Effector memory CD8-positive, alpha-beta T cell (primary cell): ENCODE measurements around the gene AP3S2.
"Not testable (repeated sequence)": the region's sequence is repeated elsewhere in the genome, so short reads cannot be mapped to it uniquely, and the experiment has no call there.

ENCODE experiments used
- ATAC-seq: fragments of 150-1000 bp; cut with Tn5 transposase; replicated peaks from 2 replicates; pipeline ENCODE4 v1.10.0; 2021; ENCODE audit warnings: mild to moderate bottlenecking, moderate library complexity
- DNase-seq, 3 experiments: peaks; one replicate each; pipeline ENCODE4 v3.0.0; 2021
- H3K27ac Mint-ChIP-seq, 2 donors: one replicate each; pipeline ENCODE4 v1.8.0; 2022; ENCODE audit warnings: mild to moderate bottlenecking in 2 of 2, mixed read lengths in 2 of 2, moderate library complexity in 2 of 2
- H3K27me3 Mint-ChIP-seq, 2 donors: one replicate each; pipeline ENCODE4 v1.8.0; 2022; ENCODE audit warnings: mixed read lengths in 2 of 2
- H3K36me3 Mint-ChIP-seq: one replicate; pipeline ENCODE4 v1.8.0; 2022; ENCODE audit warnings: mild to moderate bottlenecking, moderate library complexity, mixed read lengths; ENCODE audit not compliant: insufficient read depth
- H3K4me1 Mint-ChIP-seq, 2 donors: one replicate each; pipeline ENCODE4 v1.8.0; 2022; ENCODE audit warnings: low read depth in 2 of 2, mixed read lengths in 2 of 2
- H3K4me3 Mint-ChIP-seq, 2 donors: one replicate each; pipeline ENCODE4 v1.8.0; 2022; ENCODE audit warnings: mild to moderate bottlenecking in 2 of 2, mixed read lengths in 2 of 2, moderate library complexity in 2 of 2
- H3K9me3 Mint-ChIP-seq, 2 donors: one replicate each; pipeline ENCODE4 v1.8.0; 2022; ENCODE audit warnings: mixed read lengths in 2 of 2

The AP3S2 gene

DNA sequence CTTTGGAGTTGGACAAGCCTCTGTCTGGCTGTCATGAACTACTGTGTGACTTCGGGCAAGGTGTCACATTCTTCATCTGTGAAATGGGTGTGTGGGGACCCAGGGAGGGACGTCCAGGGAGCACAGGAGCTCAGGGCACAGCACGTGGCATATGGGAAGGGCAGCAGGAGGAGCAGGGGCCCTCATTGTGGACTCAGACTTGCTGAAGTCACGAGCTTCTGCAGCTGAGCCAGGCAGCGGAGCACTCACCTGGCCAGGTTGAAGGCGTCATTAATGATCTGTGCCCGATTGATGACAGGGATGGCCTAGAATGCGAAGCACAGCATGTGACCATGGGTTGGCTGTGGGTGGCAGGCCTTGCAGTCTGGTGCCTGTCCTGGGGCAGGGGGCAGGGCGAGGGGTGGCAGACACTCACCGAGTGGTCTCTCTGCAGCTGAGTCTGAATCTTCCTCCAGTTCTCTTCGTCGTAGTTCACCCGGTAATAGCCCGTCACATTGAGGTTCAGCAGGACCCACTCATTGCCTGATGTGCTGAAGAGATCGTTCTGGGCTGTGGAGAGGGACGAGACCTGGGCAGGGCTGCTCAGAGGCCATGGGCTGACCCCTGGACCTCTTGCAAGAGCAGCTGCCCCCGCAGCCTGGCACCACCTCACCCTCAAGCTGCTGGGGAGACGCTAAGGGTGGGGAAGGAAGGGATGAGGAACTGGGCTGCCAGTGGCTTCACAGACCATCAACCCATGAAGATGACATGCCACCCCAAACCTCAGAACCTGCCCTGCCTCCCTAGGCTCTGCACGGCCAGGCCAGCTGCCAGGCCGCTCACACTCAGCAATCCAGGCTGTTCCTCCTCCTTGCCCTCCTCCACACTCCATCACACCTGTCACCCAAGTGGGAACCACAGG lies 94.5 kb downstream of the AP3S2 start:
- Mint-ChIP-seq H3K4me1 (peaks cover 0 to 3% of the 10 kb centered on the region in 2 donors), H3K4me3 (no peak overlapping the region), H3K27me3 (peaks cover 26 to 44% of the 10 kb centered on the region in 2 donors), H3K36me3 (no peaks in the 10 kb centered on the region), H3K9me3 (no peaks in the 10 kb centered on the region), H3K27ac (no peak overlapping the region)
- ATAC-seq: no peak
- no peak for DNase-seq

DNA sequence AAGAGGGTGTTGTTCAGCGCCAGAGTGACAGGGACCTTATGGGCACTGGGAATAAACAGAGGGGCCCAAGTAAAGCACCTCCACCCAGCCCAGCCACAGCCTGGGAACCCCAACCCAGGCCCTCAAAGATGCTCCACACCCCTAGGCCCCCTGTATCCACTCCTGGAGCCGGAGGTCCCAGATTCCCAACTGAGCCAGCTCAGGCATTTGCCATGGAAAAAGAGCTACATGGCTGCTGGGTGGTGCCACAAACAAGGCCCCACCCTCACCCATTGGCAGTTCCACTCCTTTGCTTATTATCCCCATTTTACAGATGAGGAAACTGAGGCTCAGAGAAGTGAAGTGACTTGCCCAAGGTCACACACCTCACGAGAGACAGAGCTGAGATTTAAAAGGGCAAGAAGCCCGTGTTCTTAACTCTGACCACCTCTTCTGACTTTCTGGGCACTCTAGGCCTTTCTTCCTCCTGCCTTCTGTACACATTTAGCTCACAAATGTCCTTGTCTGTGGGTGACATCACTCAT lies 96.1 kb downstream of the AP3S2 start:
- Mint-ChIP-seq H3K4me3 (no peak overlapping the region), H3K27me3 (peaks cover 21 to 43% of the 10 kb centered on the region in 2 donors), H3K9me3 (no peaks in the 10 kb centered on the region), H3K36me3 (no peaks in the 10 kb centered on the region), H3K27ac (no peak overlapping the region), H3K4me1 (peaks cover 0 to 3% of the 10 kb centered on the region in 2 donors)
- DNase-seq: no peak
- ATAC-seq: no peak

DNA sequence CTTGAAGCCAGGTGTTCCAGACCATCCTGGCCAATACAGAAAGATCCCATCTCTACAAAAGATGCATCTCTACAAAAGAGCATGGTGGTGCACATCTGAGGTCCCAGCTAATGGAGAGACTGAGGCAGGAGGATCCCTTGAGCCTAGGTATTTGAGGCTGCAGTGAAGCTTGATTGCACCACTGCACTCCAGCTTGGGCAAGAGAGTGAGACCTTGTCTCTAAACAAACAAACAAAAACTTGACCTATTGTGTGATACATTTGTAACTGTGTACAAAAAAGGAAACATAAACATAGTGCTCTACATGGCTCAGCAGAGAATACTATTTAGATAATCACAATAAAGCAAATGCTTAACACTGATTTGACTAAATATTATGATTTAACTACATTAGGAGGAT lies 97.8 kb downstream of the AP3S2 start:
- ATAC-seq: no peak
- Mint-ChIP-seq H3K27ac (no peak overlapping the region), H3K4me3 (no peak overlapping the region), H3K36me3 (no peaks in the 10 kb centered on the region), H3K27me3 (peaks cover 10 to 43% of the 10 kb centered on the region in 2 donors), H3K9me3 (no peaks in the 10 kb centered on the region), H3K4me1 (no peaks in the 10 kb centered on the region)
- no peak for DNase-seq

DNA sequence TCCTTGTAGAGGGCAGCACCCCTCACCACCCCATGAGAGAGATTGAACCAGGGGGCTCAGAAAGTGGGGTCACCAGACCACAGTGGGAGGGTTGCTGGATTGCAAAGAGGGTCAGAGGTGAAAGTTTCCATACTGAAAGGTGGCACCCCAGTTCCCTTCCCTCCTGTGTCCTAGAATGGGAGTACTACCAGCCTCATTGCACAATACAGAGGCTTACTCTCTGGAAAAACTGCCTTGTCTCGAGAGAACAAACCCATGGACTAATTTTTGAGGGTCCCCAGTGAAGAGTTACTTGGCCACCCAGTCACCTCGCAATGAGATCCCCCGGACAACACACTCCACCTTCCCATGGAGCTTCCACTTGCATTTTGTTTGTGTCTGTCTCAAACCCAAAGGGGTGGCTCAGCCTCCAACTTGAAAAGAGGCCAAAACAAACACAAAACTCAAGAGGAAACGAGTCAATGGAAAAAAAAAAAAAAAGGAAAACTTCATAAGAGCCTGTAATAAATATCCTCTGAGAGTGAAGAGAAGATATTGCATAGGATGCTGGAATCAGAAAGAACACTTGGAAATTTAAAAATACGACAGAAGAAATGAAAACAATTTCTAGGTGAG lies 99.1 kb downstream of the AP3S2 start:
- Mint-ChIP-seq H3K27me3 (peaks cover 13 to 42% of the 10 kb centered on the region in 2 donors), H3K4me3 (no peak overlapping the region), H3K36me3 (no peaks in the 10 kb centered on the region), H3K4me1 (no peaks in the 10 kb centered on the region), H3K27ac (no peak overlapping the region), H3K9me3 (no peaks in the 10 kb centered on the region)
- DNase-seq (no peak), ATAC-seq (no peak)

DNA sequence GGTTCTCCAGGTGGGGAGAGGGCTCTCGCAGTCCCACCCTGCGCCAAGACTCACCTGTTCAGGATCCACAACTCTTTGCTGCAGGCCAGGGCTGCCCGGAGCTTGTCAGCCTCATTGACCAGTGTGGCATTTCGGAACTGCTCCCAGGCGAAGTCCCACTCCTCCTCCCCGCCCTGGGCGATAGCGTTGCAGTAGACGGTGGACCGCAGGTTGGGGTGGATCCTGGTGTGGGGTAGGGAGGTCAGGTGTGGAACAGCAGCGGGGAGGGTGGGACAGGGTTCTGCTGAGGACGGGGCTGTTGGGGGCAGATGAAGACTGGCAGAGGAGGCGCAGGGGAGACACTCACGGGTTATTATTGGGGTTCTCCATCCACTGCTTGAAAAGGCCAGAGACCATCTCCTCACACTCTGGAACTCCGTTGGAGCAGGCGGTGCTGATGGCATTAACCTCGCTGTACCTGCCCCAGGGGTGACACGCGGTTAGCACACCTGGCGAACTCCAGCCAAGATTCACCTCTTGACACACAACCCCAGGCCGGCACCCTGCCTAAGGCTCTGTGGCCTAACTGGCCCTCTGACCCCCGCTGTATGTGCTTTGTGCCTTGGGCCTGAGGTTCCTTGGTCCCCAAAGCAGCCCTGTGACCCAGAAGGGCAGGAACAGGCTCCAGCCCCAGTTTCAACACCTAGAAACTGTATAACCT lies 101.5 kb downstream of the AP3S2 start:
- Mint-ChIP-seq H3K27me3 (peaks cover 21 to 46% of the 10 kb centered on the region in 2 donors), H3K27ac (no peak overlapping the region), H3K9me3 (peaks cover 5 to 7% of the 10 kb centered on the region in 2 donors), H3K4me3 (no peak overlapping the region), H3K36me3 (no peaks in the 10 kb centered on the region), H3K4me1 (no peaks in the 10 kb centered on the region)
- no peak for ATAC-seq
- no peak for DNase-seq

DNA sequence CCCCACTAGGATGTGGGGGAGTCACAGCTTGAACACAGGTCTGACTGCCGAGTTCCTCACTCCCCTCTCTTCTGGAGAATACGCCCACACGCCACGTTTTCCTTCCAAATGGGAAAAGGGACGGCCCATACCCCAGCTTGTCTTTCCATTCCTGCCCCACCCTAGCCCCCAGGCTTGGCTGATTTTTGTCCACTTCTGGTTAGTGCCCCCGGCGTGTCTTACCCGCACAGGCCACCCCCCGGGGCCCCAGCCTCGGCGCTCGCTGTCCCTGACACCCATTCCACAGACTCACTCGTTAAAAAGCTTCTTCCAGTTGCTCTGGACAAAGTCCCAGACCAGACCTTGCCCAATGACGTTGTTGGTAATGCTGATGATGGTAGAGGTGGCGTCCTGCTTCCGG lies 103.1 kb downstream of the AP3S2 start:
- no peak overlapping the region for H3K4me3 Mint-ChIP-seq
- H3K27ac Mint-ChIP-seq: no peak overlapping the region
- H3K9me3 Mint-ChIP-seq: peaks cover 5 to 7% of the 10 kb centered on the region in 2 donors
- no peak for DNase-seq
- no peak for ATAC-seq
- H3K4me1 Mint-ChIP-seq: no peaks in the 10 kb centered on the region
- H3K27me3 Mint-ChIP-seq: peaks cover 24 to 46% of the 10 kb centered on the region in 2 donors
- no peaks in the 10 kb centered on the region for H3K36me3 Mint-ChIP-seq

DNA sequence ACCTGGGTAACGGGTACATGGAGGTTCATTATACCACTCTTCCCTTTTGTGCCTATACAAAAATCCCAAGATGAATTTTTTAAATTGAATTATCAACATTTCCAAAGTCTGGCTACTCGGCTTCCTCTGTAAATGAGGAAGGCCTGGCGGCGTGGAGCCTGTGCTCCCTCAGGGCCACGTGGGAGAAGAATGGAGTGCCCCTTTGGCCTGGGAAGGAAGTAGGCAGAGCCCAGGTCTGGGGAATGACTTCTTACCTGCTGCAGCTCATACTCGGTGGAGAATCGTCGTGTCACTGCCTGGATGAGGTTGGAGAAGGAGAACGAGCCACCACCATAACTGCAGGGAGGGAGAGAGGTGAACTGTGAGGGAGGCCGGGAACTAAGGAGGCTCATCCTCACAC lies 103.6 kb downstream of the AP3S2 start:
- ATAC-seq: no peak
- no peak overlapping the region for H3K27ac Mint-ChIP-seq

DNA sequence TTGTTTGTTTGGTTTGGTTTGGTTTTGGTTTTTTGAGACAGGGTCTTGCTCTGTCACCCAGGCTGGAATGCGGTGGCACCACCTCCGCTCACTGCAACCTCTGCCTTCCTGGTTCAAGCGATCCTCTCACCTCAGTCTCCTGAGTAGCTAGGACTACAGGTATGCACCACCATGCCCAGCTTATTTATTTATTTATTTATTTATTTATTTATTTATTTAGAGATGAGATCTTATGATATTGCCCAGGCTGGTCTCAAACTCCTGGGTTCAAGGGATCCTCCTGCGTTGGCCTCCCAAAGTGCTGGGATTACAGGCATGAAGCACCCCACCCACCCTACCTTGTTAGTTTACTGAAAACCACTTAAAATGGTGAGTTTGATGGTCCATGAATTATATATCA lies 105.2 kb downstream of the AP3S2 start:
- DNase-seq, H3K36me3 Mint-ChIP-seq, H3K27ac Mint-ChIP-seq, ATAC-seq, H3K9me3 Mint-ChIP-seq, H3K4me1 Mint-ChIP-seq, H3K4me3 Mint-ChIP-seq: not testable (repeated sequence)
- peaks cover 37 to 46% of the 10 kb centered on the region in 2 donors for H3K27me3 Mint-ChIP-seq

More for the DNA sequence above, 103.6 kb downstream of the AP3S2 start:
- no peak overlapping the region for H3K4me3 Mint-ChIP-seq
- no peaks in the 10 kb centered on the region for H3K36me3 Mint-ChIP-seq
- DNase-seq: no peak
- peaks cover 28 to 46% of the 10 kb centered on the region in 2 donors for H3K27me3 Mint-ChIP-seq
- H3K9me3 Mint-ChIP-seq: peaks cover 5 to 7% of the 10 kb centered on the region in 2 donors
- H3K4me1 Mint-ChIP-seq: no peaks in the 10 kb centered on the region

DNA sequence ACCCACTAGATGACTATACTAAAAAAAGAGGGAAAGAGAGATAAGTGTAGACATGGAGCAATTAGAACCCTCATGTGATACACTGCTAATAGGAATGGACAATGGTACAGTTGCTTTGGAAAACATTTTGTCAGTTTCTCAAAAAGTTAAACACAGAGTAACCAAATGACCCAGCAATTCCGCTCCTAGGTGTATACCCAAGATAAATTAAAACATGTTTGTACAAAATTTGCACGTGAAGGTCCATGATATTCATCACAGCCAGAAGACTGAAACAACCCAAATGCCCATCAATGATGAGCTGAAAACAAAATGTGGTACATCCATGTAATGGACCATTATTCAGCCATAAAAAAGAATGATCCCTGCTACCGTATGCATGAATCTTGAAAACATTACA lies 105.8 kb downstream of the AP3S2 start:
- ATAC-seq: no peak

DNA sequence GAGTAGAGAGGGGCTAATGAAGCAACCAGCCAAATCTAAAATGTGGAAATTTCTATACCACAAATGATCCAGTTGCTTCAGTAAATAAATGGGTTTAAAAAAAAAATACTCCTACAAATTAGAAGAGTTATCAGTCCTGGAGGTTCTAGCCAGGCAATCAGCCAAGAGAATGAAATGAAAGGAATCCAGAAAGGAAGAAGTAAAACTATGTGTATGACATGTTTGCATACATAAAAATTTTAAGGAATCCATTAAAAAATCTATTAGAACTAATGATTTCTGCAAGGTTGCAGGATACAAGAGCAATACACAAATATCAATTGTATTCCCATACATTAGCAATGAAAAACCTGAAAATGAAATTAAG lies 108.0 kb downstream of the AP3S2 start:
- no peaks in the 10 kb centered on the region for H3K36me3 Mint-ChIP-seq
- no peaks in the 10 kb centered on the region for H3K4me1 Mint-ChIP-seq
- H3K4me3 Mint-ChIP-seq: no peak overlapping the region
- H3K27me3 Mint-ChIP-seq: peaks cover 28 to 38% of the 10 kb centered on the region in 2 donors
- ATAC-seq: no peak
- H3K9me3 Mint-ChIP-seq: peaks cover 5 to 7% of the 10 kb centered on the region in 2 donors
- H3K27ac Mint-ChIP-seq: no peak overlapping the region
- DNase-seq: no peak

More for the DNA sequence above, 105.8 kb downstream of the AP3S2 start:
- Mint-ChIP-seq H3K36me3 (no peaks in the 10 kb centered on the region), H3K9me3 (peaks cover 5 to 7% of the 10 kb centered on the region in 2 donors), H3K4me1 (no peaks in the 10 kb centered on the region), H3K27me3 (peaks cover 37 to 42% of the 10 kb centered on the region in 2 donors), H3K4me3 (no peak overlapping the region), H3K27ac (no peak overlapping the region)
- DNase-seq: no peak

DNA sequence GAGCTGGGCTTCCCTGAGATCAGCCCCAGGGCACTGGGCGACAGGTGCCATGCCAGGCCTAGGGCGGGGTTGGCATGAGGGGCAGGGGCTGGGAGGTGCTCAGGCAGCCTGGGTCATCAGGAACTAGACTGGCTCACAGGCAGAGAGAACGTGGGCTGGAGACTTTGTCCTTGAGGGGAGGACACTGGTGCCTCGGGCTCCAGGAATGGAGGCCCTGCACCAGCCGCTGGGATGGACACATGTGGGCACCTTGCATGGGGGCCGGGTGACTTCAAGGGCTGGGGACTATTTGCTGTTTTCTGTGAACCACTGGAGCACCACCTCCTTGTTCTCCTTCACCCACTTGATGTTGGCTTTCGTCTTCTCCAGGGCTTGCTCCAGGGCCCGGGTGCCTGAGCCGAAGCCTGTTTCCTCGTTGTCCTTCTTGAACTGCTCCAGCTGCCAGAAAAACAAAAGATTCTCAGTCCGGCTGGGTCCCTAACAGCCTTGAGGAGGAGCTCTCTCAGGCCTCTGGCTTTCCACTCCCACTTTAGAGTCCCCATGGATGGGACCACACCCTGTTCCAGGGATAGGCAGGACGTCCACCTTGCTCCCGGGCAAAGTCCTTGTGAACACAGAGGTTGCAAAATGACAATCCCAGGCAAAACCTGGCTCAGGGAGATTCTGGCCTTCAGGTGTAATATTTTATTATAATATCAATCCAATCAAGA lies 108.6 kb downstream of the AP3S2 start:
- H3K27me3 Mint-ChIP-seq: peaks cover 28 to 38% of the 10 kb centered on the region in 2 donors
- no peaks in the 10 kb centered on the region for H3K36me3 Mint-ChIP-seq
- H3K4me1 Mint-ChIP-seq: no peaks in the 10 kb centered on the region

DNA sequence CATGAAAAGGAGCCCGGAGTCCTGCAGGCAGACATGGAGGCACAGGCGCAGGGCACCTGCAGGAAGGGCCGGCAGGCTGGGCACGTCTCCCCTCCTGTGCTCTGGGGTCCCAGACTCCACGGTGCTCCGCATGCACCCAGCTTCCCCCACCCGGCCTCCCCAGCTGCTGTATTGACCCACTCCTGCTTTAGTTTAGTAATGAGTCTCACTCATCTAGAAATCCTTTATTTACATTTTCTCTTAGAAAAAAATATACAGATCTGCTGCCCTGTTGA lies 109.2 kb downstream of the AP3S2 start:
- H3K36me3 Mint-ChIP-seq: no peaks in the 10 kb centered on the region
- peaks cover 28 to 38% of the 10 kb centered on the region in 2 donors for H3K27me3 Mint-ChIP-seq

More for the DNA sequence above, 108.6 kb downstream of the AP3S2 start:
- H3K27ac Mint-ChIP-seq: no peak overlapping the region
- ATAC-seq (no peak), DNase-seq (no peak)
- H3K4me3 Mint-ChIP-seq: no peak overlapping the region
- peaks cover 5 to 7% of the 10 kb centered on the region in 2 donors for H3K9me3 Mint-ChIP-seq

More for the DNA sequence above, 109.2 kb downstream of the AP3S2 start:
- Mint-ChIP-seq H3K4me1 (no peaks in the 10 kb centered on the region), H3K27ac (no peak overlapping the region), H3K9me3 (peaks cover 5 to 7% of the 10 kb centered on the region in 2 donors), H3K4me3 (no peak overlapping the region)
- ATAC-seq (no peak), DNase-seq (no peak)
